HEK293 (cell line): Measurements from ENCODE around the gene MMS19.

ENCODE experiments used
- BCL11A ChIP-seq: fragments of 450-650 bp; formaldehyde crosslinking; IDR thresholded peaks from 2 replicates; pipeline ENCODE4 v1.5.1; 2016; ENCODE audit warnings: low read depth, missing biosample characterization, missing genetic modification characterization
- CTCF ChIP-seq: fragments of 450-650 bp; formaldehyde crosslinking; IDR thresholded peaks from 2 replicates; pipeline ENCODE4 v1.5.1; 2016; ENCODE audit warnings: missing biosample characterization, missing genetic modification characterization
- KLF16 ChIP-seq: fragments of 450-650 bp; formaldehyde crosslinking; IDR thresholded peaks from 2 replicates; pipeline ENCODE4 v1.5.1; 2017; ENCODE audit warnings: missing biosample characterization, missing genetic modification characterization
- REST ChIP-seq: fragments of 450-650 bp; formaldehyde crosslinking; IDR thresholded peaks from 2 replicates; pipeline ENCODE4 v1.5.1; 2016; ENCODE audit warnings: missing biosample characterization, missing genetic modification characterization
- TCF7L2 ChIP-seq: IDR thresholded peaks from 2 replicates; pipeline ENCODE4 v1.6.1; 2011; ENCODE audit warnings: low read depth, mild to moderate bottlenecking, inconsistent platforms, low read length, moderate library complexity, borderline replicate concordance
- YY1 ChIP-seq: fragments of 450-650 bp; formaldehyde crosslinking; IDR thresholded peaks from 2 replicates; pipeline ENCODE4 v1.5.1; 2018; ENCODE audit warnings: missing biosample characterization, missing genetic modification characterization
- ZBTB10 ChIP-seq: fragments of 450-650 bp; formaldehyde crosslinking; IDR thresholded peaks from 2 replicates; pipeline ENCODE4 v1.5.1; 2016; ENCODE audit warnings: missing biosample characterization, missing genetic modification characterization
- ZFP37 ChIP-seq: fragments of 450-650 bp; formaldehyde crosslinking; IDR thresholded peaks from 2 replicates; pipeline ENCODE4 v1.5.1; 2016; ENCODE audit warnings: missing biosample characterization, missing genetic modification characterization
- ZNF18 ChIP-seq: fragments of 450-650 bp; formaldehyde crosslinking; IDR thresholded peaks from 2 replicates; pipeline ENCODE4 v1.5.1; 2016; ENCODE audit warnings: missing biosample characterization, missing genetic modification characterization
- ZNF24 ChIP-seq: fragments of 450-650 bp; formaldehyde crosslinking; IDR thresholded peaks from 2 replicates; pipeline ENCODE4 v1.5.1; 2016; ENCODE audit warnings: missing biosample characterization, missing genetic modification characterization
- ZNF274 ChIP-seq, 2 experiments: fragments of 200-500 bp in 1 of 2; fragments of 450-650 bp in 1 of 2; sonication (Bioruptor generic) in 1 of 2; formaldehyde crosslinking in 1 of 2; IDR thresholded peaks; 2 replicates each; pipeline versions ENCODE4 v1.5.1 to v1.6.1; 2014 to 2016; ENCODE audit warnings: borderline replicate concordance in 1 of 2, inconsistent platforms in 1 of 2, low read length in 1 of 2, missing biosample characterization in 1 of 2, missing genetic modification characterization in 1 of 2
- ZNF398 ChIP-seq: fragments of 450-650 bp; formaldehyde crosslinking; IDR thresholded peaks from 2 replicates; pipeline ENCODE4 v1.5.1; 2017; ENCODE audit warnings: missing biosample characterization, missing genetic modification characterization
- ZNF549 ChIP-seq: fragments of 450-650 bp; IDR thresholded peaks from 2 replicates; pipeline ENCODE4 v1.5.1; 2018; ENCODE audit warnings: missing biosample characterization, missing genetic modification characterization, mild to moderate bottlenecking, inconsistent platforms, moderate library complexity
- ZNF610 ChIP-seq: fragments of 450-650 bp; formaldehyde crosslinking; IDR thresholded peaks from 2 replicates; pipeline ENCODE4 v1.5.1; 2016; ENCODE audit warnings: missing biosample characterization, missing genetic modification characterization, borderline replicate concordance

- no peak for TF ChIP-seq CTCF (tag by site-specific recombination)
- no peak for TF ChIP-seq ZNF610 (tag by site-specific recombination)
- no peak for TF ChIP-seq REST (tag by site-specific recombination)
- no peak for TF ChIP-seq ZNF274 (IDR thresholded peaks at IDR 0.05; ENCODE audit: low read length)
- TF ChIP-seq ZNF274 (tag by site-specific recombination; IDR thresholded peaks at IDR 0.05; ENCODE audit: borderline replicate concordance) = no peak
- no peak for TF ChIP-seq KLF16 (tag by site-specific recombination)
- TF ChIP-seq ZBTB10 = no peak
- TF ChIP-seq YY1 (tag by site-specific recombination) = no peak
- TF ChIP-seq TCF7L2 = no peak
- no peak for TF ChIP-seq ZNF398
- TF ChIP-seq ZNF549 (tag by site-specific recombination) = no peak
- TF ChIP-seq ZNF18 = no peak
- no peak for TF ChIP-seq ZNF24 (tag by site-specific recombination)
- no peak for TF ChIP-seq BCL11A (tag by site-specific recombination)
- no peak for TF ChIP-seq ZFP37 (tag by site-specific recombination)
Measured at GRCh38 chr10:97462309-97462708, 35.9 kb downstream of the MMS19 start.
